Stimulated activated CD4-positive, alpha-beta T cell treated with anti-CD3 and anti-CD28 coated beads, Interleukin-12 subunit alpha, Interleukin-12 subunit beta, amount 100 ng/mL, for 24 hours (primary cell): Measurements from ENCODE around the gene SLC27A3.
A peak's percentile ranks its signal among the peaks of the same experiment; 100 is the strongest.
"Not testable (repeated sequence)": the region's sequence is repeated elsewhere in the genome, so short reads cannot be mapped to it uniquely, and the experiment has no call there.

Experiments
- DNase-seq, 2 experiments: peaks; one replicate each; pipeline ENCODE4 v3.0.0-alpha.2; 2020; ENCODE audit warnings: low read depth in 2 of 2

Gene SLC27A3

GRCh38 chr1:153763365-153764225, 11.6 kb upstream of the SLC27A3 start:
- DNase-seq: no peak

GRCh38 chr1:153764310-153764709, 10.9 kb upstream of the SLC27A3 start:
- no peak for DNase-seq

- DNase-seq: not testable (repeated sequence)
These were observed 8.5 kb upstream of the SLC27A3 start for GRCh38 chr1:153766663-153767062.

GRCh38 chr1:153767519-153767918, 7.7 kb upstream of the SLC27A3 start:
- DNase-seq: no peak

GRCh38 chr1:153768316-153769181, 6.7 kb upstream of the SLC27A3 start:
- no peak for DNase-seq

GRCh38 chr1:153769221-153769620, 6.0 kb upstream of the SLC27A3 start:
- no peak for DNase-seq

- no peak for DNase-seq
These were observed 4.4 kb upstream of the SLC27A3 start for GRCh38 chr1:153770797-153771196.

- no peak for DNase-seq
These were observed 3.9 kb upstream of the SLC27A3 start for GRCh38 chr1:153771261-153771660.

- DNase-seq: no peak
These were observed 3.2 kb upstream of the SLC27A3 start for GRCh38 chr1:153771841-153772593.

GRCh38 chr1:153773096-153773921, 1.9 kb upstream of the SLC27A3 start:
- DNase-seq: no peak

- no peak for DNase-seq
These were observed 1.1 kb upstream of the SLC27A3 start for GRCh38 chr1:153774026-153774595.

GRCh38 chr1:153775458-153776327, 486 bp downstream of the SLC27A3 start:
- peak in 1 of 2 experiments; percentile 54 for DNase-seq

- no peak for DNase-seq
These were observed 1.1 kb downstream of the SLC27A3 start for GRCh38 chr1:153776352-153776751.

GRCh38 chr1:153776845-153777370, 1.7 kb downstream of the SLC27A3 start:
- DNase-seq: no peak

- DNase-seq: no peak
These were observed 2.4 kb downstream of the SLC27A3 start for GRCh38 chr1:153777648-153778047.

- no peak for DNase-seq
These were observed 3.0 kb downstream of the SLC27A3 start for GRCh38 chr1:153778051-153778823.

- no peak for DNase-seq
These were observed 3.8 kb downstream of the SLC27A3 start for GRCh38 chr1:153778824-153779519.
